Activated T-cell treated with anti-CD3 and anti-CD28 coated beads, Interleukin-2, amount 50 U/mL, for 4 hours (primary cell): Measurements from ENCODE around the gene ST8SIA6. TPM values are rescaled to one million over a fixed set of nuclear protein-coding genes. Genes with fewer than 3 reads are reported as not detected.
"Not testable (repeated sequence)": the region's sequence is repeated elsewhere in the genome, so short reads cannot be mapped to it uniquely, and the experiment has no call there.

Experiments
- ATAC-seq, 2 donors: fragments of 200-7000 bp; cut with Tn5 transposase; one replicate each; pipeline ENCODE4 v1.10.0; 2021
- DNase-seq: peaks from one replicate; pipeline ENCODE4 v3.0.0-alpha.2; 2020
- H3K27me3 Mint-ChIP-seq: one replicate; pipeline ENCODE4 v1.8.0; 2021; ENCODE audit warnings: low read depth, mixed read lengths
- H3K36me3 Mint-ChIP-seq: one replicate; pipeline ENCODE4 v1.8.0; 2022; ENCODE audit warnings: mixed read lengths; ENCODE audit not compliant: insufficient read depth
- H3K4me1 Mint-ChIP-seq: one replicate; pipeline ENCODE4 v1.8.0; 2021; ENCODE audit warnings: low read depth, mixed read lengths
- H3K4me3 Mint-ChIP-seq: one replicate; pipeline ENCODE4 v1.8.0; 2021; ENCODE audit warnings: mild to moderate bottlenecking, moderate library complexity, mixed read lengths
- H3K9me3 Mint-ChIP-seq: one replicate; pipeline ENCODE4 v1.8.0; 2021; ENCODE audit warnings: mixed read lengths
- total RNA-seq, 3 donors: library from RNA; stranded (reverse); gene quantifications; one replicate each; pipeline ENCODE4 v1.2.1, GENCODE V29; 2021

The ST8SIA6 gene
- under 1 TPM in 1 of 3 donors, not detected in 2; 0.33 TPM for total RNA-seq

GRCh38 chr10:17454161-17455014 lies at the start of gene ST8SIA6:
ST8SIA6 (minus strand) TSS chr10:17454595; CDS start chr10:17454255, 340 bp downstream.
- Mint-ChIP-seq H3K9me3 (peaks cover 6% of the 10 kb centered on the region), H3K4me3 (peak within 1 kb of the TSS; percentile 86), H3K27me3 (peaks cover 8% of the 10 kb centered on the region), H3K36me3 (no peaks in the 10 kb centered on the region), H3K4me1 (peaks cover 21% of the 10 kb centered on the region)
- peak; percentile 39 for DNase-seq
- ATAC-seq = peak; percentile 64 to 76

- no peak for ATAC-seq
These were observed 49.4 kb upstream of the ST8SIA6 start for GRCh38 chr10:17503795-17504194.

GRCh38 chr10:17502814-17503213 lies 48.4 kb upstream of the ST8SIA6 start:
- Mint-ChIP-seq H3K27me3 (peaks cover 2% of the 10 kb centered on the region), H3K9me3 (peaks cover 2% of the 10 kb centered on the region), H3K4me3 (no peak overlapping the region), H3K4me1 (peaks cover 37% of the 10 kb centered on the region), H3K36me3 (no peaks in the 10 kb centered on the region)
- DNase-seq (no peak), ATAC-seq (no peak)

More at GRCh38 chr10:17503795-17504194, 49.4 kb upstream of the ST8SIA6 start:
- no peak for DNase-seq
- H3K27me3 Mint-ChIP-seq = peaks cover 2% of the 10 kb centered on the region
- peaks cover 4% of the 10 kb centered on the region for H3K9me3 Mint-ChIP-seq
- no peaks in the 10 kb centered on the region for H3K36me3 Mint-ChIP-seq
- no peak overlapping the region for H3K4me3 Mint-ChIP-seq
- peaks cover 46% of the 10 kb centered on the region for H3K4me1 Mint-ChIP-seq

GRCh38 chr10:17499014-17499413 lies 44.6 kb upstream of the ST8SIA6 start:
- not testable (repeated sequence) for H3K27me3 Mint-ChIP-seq, DNase-seq, H3K4me1 Mint-ChIP-seq, H3K36me3 Mint-ChIP-seq, H3K9me3 Mint-ChIP-seq, ATAC-seq, H3K4me3 Mint-ChIP-seq

- Mint-ChIP-seq H3K9me3 (no peaks in the 10 kb centered on the region), H3K4me1 (no peaks in the 10 kb centered on the region), H3K36me3 (no peaks in the 10 kb centered on the region), H3K27me3 (peaks cover 2% of the 10 kb centered on the region), H3K4me3 (no peak overlapping the region)
- DNase-seq (no peak), ATAC-seq (no peak)
These were observed 43.1 kb upstream of the ST8SIA6 start for GRCh38 chr10:17497446-17498030.

- Mint-ChIP-seq H3K27me3 (peaks cover 2% of the 10 kb centered on the region), H3K36me3 (no peaks in the 10 kb centered on the region), H3K9me3 (no peaks in the 10 kb centered on the region), H3K4me1 (no peaks in the 10 kb centered on the region), H3K4me3 (no peak overlapping the region)
- no peak for ATAC-seq
- DNase-seq = no peak
These were observed 40.3 kb upstream of the ST8SIA6 start for GRCh38 chr10:17494626-17495260.

- ATAC-seq (no peak), DNase-seq (no peak)
- no peaks in the 10 kb centered on the region for H3K4me1 Mint-ChIP-seq
- H3K9me3 Mint-ChIP-seq = peaks cover 3% of the 10 kb centered on the region
- H3K4me3 Mint-ChIP-seq = no peak overlapping the region
- peaks cover 2% of the 10 kb centered on the region for H3K27me3 Mint-ChIP-seq
- peaks cover 2% of the 10 kb centered on the region for H3K36me3 Mint-ChIP-seq
These were observed 34.5 kb upstream of the ST8SIA6 start for GRCh38 chr10:17488848-17489247.

- H3K4me1 Mint-ChIP-seq = no peaks in the 10 kb centered on the region
- H3K9me3 Mint-ChIP-seq = peaks cover 10% of the 10 kb centered on the region
- H3K27me3 Mint-ChIP-seq = peaks cover 10% of the 10 kb centered on the region
- DNase-seq (no peak), ATAC-seq (no peak)
- peaks cover 5% of the 10 kb centered on the region for H3K36me3 Mint-ChIP-seq
- H3K4me3 Mint-ChIP-seq = no peak overlapping the region
These were observed 28.7 kb upstream of the ST8SIA6 start for GRCh38 chr10:17483079-17483478.

- H3K9me3 Mint-ChIP-seq = peaks cover 7% of the 10 kb centered on the region
- DNase-seq = no peak
- no peak overlapping the region for H3K4me3 Mint-ChIP-seq
These were observed 25.4 kb upstream of the ST8SIA6 start for GRCh38 chr10:17479822-17480221.

GRCh38 chr10:17479015-17479615 lies 24.7 kb upstream of the ST8SIA6 start:
- DNase-seq = no peak
- no peaks in the 10 kb centered on the region for H3K4me1 Mint-ChIP-seq
- ATAC-seq = no peak
- H3K9me3 Mint-ChIP-seq = peaks cover 7% of the 10 kb centered on the region
- H3K36me3 Mint-ChIP-seq = peaks cover 3% of the 10 kb centered on the region
- H3K27me3 Mint-ChIP-seq = peaks cover 11% of the 10 kb centered on the region
- no peak overlapping the region for H3K4me3 Mint-ChIP-seq

More at GRCh38 chr10:17479822-17480221, 25.4 kb upstream of the ST8SIA6 start:
- Mint-ChIP-seq H3K36me3 (peaks cover 3% of the 10 kb centered on the region), H3K4me1 (no peaks in the 10 kb centered on the region), H3K27me3 (peaks cover 11% of the 10 kb centered on the region)
- no peak for ATAC-seq

GRCh38 chr10:17476073-17476472 lies 21.7 kb upstream of the ST8SIA6 start:
- Mint-ChIP-seq H3K9me3 (peaks cover under 1% of the 10 kb centered on the region), H3K4me1 (peaks cover 4% of the 10 kb centered on the region), H3K4me3 (no peak overlapping the region), H3K27me3 (peaks cover 11% of the 10 kb centered on the region), H3K36me3 (no peaks in the 10 kb centered on the region)
- no peak for ATAC-seq
- DNase-seq = no peak

GRCh38 chr10:17475661-17476060 lies 21.3 kb upstream of the ST8SIA6 start:
- H3K4me3 Mint-ChIP-seq = no peak overlapping the region

GRCh38 chr10:17474595-17475323 lies 20.4 kb upstream of the ST8SIA6 start:
- Mint-ChIP-seq H3K4me3 (no peak overlapping the region), H3K27me3 (peaks cover 9% of the 10 kb centered on the region), H3K9me3 (peaks cover 5% of the 10 kb centered on the region), H3K36me3 (no peaks in the 10 kb centered on the region), H3K4me1 (peaks cover 4% of the 10 kb centered on the region)
- DNase-seq (no peak), ATAC-seq (no peak)

More at GRCh38 chr10:17475661-17476060, 21.3 kb upstream of the ST8SIA6 start:
- Mint-ChIP-seq H3K4me1 (peaks cover 4% of the 10 kb centered on the region), H3K36me3 (no peaks in the 10 kb centered on the region), H3K27me3 (peaks cover 10% of the 10 kb centered on the region), H3K9me3 (no peaks in the 10 kb centered on the region)
- ATAC-seq = no peak
- DNase-seq = no peak
